SK-N-SH treated with all-trans-retinoic acid at 6 μM for 48 hours (cell line): ENCODE results near the gene TSSK2.

Experiments
- ARNTL ChIP-seq: fragments of 450-650 bp; formaldehyde crosslinking; IDR thresholded peaks from 2 replicates; pipeline ENCODE4 v1.5.0; 2020; ENCODE audit warnings: low read depth, mild to moderate bottlenecking, moderate library complexity, borderline replicate concordance
- BACH2 ChIP-seq: fragments of 250-450 bp; sonication (Bioruptor Pico); IDR thresholded peaks from 2 replicates; pipeline ENCODE4 v1.9.0; 2021; ENCODE audit warnings: mild to moderate bottlenecking, borderline replicate concordance
- OSR1 ChIP-seq: fragments of 250-450 bp; sonication (Bioruptor Pico); IDR thresholded peaks from 2 replicates; pipeline ENCODE4 v1.8.0; 2022; ENCODE audit warnings: moderate library complexity, mild to moderate bottlenecking, inconsistent platforms
- RARB ChIP-seq: fragments of 250-450 bp; sonication (Bioruptor Pico); IDR thresholded peaks from 2 replicates; pipeline ENCODE4 v1.8.0; 2021; ENCODE audit warnings: mild to moderate bottlenecking, moderate library complexity
- TOX ChIP-seq: fragments of 250-450 bp; sonication (Bioruptor Pico); IDR thresholded peaks from 2 replicates; pipeline ENCODE4 v1.8.0; 2021; ENCODE audit warnings: mild to moderate bottlenecking, moderate library complexity, borderline replicate concordance
- ZC3H10 ChIP-seq: fragments of 250-450 bp; sonication (Bioruptor Pico); IDR thresholded peaks from 2 replicates; pipeline ENCODE4 v1.5.1; 2021; ENCODE audit warnings: mild to moderate bottlenecking, moderate library complexity
- ZFP3 ChIP-seq: fragments of 250-450 bp; sonication (Bioruptor Pico); IDR thresholded peaks from 2 replicates; pipeline ENCODE4 v1.5.0; 2020; ENCODE audit warnings: mild to moderate bottlenecking, moderate library complexity
- ZNF565 ChIP-seq: fragments of 450-650 bp; formaldehyde crosslinking; conservative IDR thresholded peaks from 2 replicates; pipeline ENCODE4 v1.5.0; 2020; ENCODE audit warnings: low read depth, mild to moderate bottlenecking, moderate library complexity
- ZNF70 ChIP-seq: fragments of 450-650 bp; formaldehyde crosslinking; IDR thresholded peaks from 2 replicates; pipeline ENCODE4 v1.5.0; 2020; ENCODE audit warnings: mild to moderate bottlenecking, moderate library complexity
- TF ChIP-seq, protein P1 (sequence below): fragments of 250-450 bp; sonication (Bioruptor Pico); IDR thresholded peaks from 2 replicates; pipeline ENCODE4 v1.8.0; 2020; ENCODE audit warnings: mild to moderate bottlenecking, moderate library complexity, borderline replicate concordance
- TF ChIP-seq, protein P2 (sequence below): fragments of 250-450 bp; sonication (Bioruptor Pico); IDR thresholded peaks from 2 replicates; pipeline ENCODE4 v1.5.1; 2020; ENCODE audit warnings: low read depth, mild to moderate bottlenecking, moderate library complexity

DNA sequence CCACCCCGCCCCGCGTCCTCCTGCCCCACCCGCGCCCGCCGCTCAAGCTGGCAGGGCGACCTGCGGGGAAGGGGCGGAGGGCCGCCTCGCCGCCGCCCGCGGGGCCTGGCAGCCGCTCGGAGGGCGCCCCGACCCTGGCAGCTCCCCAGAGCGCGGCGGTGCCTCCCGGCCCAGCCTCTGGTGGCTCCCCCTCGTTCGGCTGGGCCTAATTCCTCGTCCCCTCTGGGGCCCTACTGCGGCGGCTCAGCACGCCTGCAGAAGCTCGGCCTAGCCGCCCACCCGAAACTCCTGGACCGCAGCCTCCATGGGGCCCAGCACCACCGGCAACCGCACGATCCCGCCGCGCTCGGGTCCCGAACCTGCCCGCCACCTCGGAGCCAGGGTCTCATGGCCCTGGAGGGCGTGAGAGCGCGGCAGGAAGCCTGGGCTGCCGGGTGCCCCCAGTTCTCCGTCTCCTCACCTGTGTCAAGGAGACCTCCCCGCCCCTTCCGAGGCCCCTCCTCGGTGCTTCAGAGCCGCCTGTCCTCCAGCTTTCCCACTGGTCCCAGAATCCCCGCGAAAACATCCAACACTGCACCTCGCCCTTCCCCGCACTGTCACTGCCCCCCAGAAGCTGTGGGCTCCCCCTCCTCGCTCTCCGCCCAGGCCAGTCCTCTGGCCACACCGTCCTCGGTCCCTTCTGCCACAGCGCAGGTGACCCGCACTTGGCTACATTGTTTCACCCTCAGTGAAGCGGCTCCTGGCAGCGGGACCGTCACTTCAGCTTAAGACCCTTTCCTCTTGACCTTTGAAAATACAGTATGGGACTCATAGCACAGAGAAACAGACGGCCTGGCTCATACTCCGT, 19.6 kb downstream of the TSSK2 start:
- TF ChIP-seq OSR1 (CRISPR knock-in tag) (no peak), ZNF565 (CRISPR knock-in tag) (no peak), ZNF70 (CRISPR knock-in tag) (no peak), BACH2 (no peak), TOX (CRISPR knock-in tag) (no peak), ZC3H10 (CRISPR knock-in tag) (no peak), ARNTL (no peak), RARB (no peak), ZFP3 (CRISPR knock-in tag) (no peak)
- TF ChIP-seq, protein P1, sequence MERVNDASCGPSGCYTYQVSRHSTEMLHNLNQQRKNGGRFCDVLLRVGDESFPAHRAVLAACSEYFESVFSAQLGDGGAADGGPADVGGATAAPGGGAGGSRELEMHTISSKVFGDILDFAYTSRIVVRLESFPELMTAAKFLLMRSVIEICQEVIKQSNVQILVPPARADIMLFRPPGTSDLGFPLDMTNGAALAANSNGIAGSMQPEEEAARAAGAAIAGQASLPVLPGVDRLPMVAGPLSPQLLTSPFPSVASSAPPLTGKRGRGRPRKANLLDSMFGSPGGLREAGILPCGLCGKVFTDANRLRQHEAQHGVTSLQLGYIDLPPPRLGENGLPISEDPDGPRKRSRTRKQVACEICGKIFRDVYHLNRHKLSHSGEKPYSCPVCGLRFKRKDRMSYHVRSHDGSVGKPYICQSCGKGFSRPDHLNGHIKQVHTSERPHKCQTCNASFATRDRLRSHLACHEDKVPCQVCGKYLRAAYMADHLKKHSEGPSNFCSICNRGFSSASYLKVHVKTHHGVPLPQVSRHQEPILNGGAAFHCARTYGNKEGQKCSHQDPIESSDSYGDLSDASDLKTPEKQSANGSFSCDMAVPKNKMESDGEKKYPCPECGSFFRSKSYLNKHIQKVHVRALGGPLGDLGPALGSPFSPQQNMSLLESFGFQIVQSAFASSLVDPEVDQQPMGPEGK: no peak
- TF ChIP-seq, protein P2, sequence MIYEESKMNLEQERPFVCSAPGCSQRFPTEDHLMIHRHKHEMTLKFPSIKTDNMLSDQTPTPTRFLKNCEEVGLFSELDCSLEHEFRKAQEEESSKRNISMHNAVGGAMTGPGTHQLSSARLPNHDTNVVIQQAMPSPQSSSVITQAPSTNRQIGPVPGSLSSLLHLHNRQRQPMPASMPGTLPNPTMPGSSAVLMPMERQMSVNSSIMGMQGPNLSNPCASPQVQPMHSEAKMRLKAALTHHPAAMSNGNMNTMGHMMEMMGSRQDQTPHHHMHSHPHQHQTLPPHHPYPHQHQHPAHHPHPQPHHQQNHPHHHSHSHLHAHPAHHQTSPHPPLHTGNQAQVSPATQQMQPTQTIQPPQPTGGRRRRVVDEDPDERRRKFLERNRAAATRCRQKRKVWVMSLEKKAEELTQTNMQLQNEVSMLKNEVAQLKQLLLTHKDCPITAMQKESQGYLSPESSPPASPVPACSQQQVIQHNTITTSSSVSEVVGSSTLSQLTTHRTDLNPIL (CRISPR knock-in tag): no peak
